Loucy (cell line): ENCODE results near the gene MYO1F.

ENCODE experiments used
- CTCF ChIP-seq: fragments of 200-600 bp; sonication (generic); conservative IDR thresholded peaks from 2 replicates; pipeline ENCODE4 v1.5.1; 2014; ENCODE audit warnings: mild to moderate bottlenecking, antibody characterized with exemption, low read length
- EZH2phosphoT487 ChIP-seq: fragments of 200-600 bp; IDR thresholded peaks from 2 replicates; pipeline ENCODE4 v1.6.1; 2018; ENCODE audit warnings: antibody characterized with exemption, mild to moderate bottlenecking, moderate library complexity, borderline replicate concordance

- TF ChIP-seq CTCF (no peak), EZH2phosphoT487 (no peak)
These were observed 92.8 kb downstream of the MYO1F start for GRCh38 chr19:8484331-8484894.
